Measurements from ENCODE around the gene RPL3. TPM values are rescaled to one million over a fixed set of nuclear protein-coding genes. Genes with fewer than 3 reads are reported as not detected.

Gene RPL3
- 3,148 TPM for total RNA-seq

DNA sequence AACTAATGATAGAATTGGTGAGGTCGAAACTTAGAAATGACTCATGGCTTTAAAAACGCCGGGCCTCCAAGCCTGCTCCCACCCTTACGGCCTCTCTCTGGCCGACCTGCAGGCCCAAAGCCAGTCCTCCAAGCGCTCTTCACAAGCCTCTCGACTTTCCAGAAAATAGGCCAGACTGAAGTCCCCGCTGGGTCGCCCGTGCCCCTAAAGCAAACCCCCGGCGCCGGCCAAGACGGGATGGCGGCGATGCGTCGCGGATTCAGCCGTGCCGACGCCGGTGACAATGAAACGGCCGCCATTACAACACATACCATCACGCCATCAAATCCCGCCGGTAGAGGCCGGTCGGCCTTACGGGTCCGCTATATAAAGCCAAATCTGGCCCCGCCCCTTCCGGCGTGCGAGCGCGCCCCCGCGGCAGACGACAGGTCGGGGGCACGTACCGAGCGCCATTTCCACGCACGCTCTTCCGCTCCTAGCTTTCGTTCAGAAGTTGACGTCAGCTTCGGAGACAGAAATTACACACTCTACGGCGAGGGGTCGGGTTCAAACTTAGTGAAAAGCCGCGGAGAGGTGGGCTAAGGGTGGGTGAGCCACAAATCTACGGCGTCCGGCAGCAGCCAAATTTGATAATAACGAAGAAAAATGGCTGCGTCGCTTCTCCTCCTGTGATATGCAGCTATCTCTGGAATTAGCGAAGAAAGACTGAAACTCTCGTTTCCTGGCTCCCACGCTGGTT is at the start of gene RPL3:
RPL3 (minus strand) TSS at position 340 of the 739 bp plus-strand sequence; CDS start at position 314, 26 bp downstream.

GRCh38 chr22:39349967-39350726 is 30.7 kb upstream of the RPL3 start, which contains the start of gene SYNGR1:
TSS of gene SYNGR1 (plus strand) at chr22:39349991. CDS start at chr22:39350011, 20 bp downstream.

Small RNA genes lying within 50 kb of the gene (small RNA-seq; reads per million reads assigned to genes)
- not detected for gene SNORD43 (ENCODE audit: low replicate concordance)
- gene SNORD83A (ENCODE audit: low replicate concordance), result 3,279 reads per million, percentile 100 among the genes with 10 or more reads in this experiment
- not detected for gene SNORD83B (ENCODE audit: low replicate concordance)

Other genes starting within 250 kb of the RPL3 start
- gene APOBEC3G, start 242.3 kb downstream of the RPL3 start, total RNA-seq, result 12.0 TPM
- gene APOBEC3H, start 222.4 kb downstream of the RPL3 start, total RNA-seq, result 0.18 TPM
- 14.7 TPM for gene CBX7, start 166.9 kb downstream of the RPL3 start, total RNA-seq
- gene PDGFB, start 74.6 kb downstream of the RPL3 start, total RNA-seq, result 15.8 TPM
- gene SYNGR1, start 30.4 kb upstream of the RPL3 start, total RNA-seq, result 41.5 TPM
- 25.6 TPM for gene TAB1, start 80.2 kb upstream of the RPL3 start, total RNA-seq
- 13.0 TPM for gene MGAT3, start 137.4 kb upstream of the RPL3 start, total RNA-seq
- gene MIEF1, start 182.7 kb upstream of the RPL3 start, total RNA-seq, result 23.8 TPM
- gene ATF4, start 200.9 kb upstream of the RPL3 start, total RNA-seq, result 130 TPM
- 54.5 TPM for gene RPS19BP1, start 213.1 kb upstream of the RPL3 start, total RNA-seq